ENCODE results near the gene RB1.

DNA sequence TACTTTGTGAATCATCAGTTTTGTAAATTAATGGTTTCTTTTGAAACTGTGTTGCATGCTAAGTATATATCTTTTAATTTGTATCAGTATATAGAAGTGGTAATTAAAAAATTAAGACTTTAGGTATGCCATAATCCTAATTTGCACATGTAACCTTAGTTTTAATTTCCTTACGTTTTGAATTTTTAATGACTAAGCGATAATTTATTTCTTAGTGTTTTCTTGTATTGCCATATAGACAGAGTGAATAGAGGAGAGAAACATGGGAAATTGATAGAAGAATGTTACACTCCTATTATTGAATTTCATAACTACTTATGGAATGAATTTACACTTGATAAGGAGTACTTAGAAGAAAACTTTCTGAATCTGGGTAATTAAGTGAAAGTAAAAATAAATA is 79.8 kb downstream of the RB1 start:
- TF ChIP-seq, protein P1, sequence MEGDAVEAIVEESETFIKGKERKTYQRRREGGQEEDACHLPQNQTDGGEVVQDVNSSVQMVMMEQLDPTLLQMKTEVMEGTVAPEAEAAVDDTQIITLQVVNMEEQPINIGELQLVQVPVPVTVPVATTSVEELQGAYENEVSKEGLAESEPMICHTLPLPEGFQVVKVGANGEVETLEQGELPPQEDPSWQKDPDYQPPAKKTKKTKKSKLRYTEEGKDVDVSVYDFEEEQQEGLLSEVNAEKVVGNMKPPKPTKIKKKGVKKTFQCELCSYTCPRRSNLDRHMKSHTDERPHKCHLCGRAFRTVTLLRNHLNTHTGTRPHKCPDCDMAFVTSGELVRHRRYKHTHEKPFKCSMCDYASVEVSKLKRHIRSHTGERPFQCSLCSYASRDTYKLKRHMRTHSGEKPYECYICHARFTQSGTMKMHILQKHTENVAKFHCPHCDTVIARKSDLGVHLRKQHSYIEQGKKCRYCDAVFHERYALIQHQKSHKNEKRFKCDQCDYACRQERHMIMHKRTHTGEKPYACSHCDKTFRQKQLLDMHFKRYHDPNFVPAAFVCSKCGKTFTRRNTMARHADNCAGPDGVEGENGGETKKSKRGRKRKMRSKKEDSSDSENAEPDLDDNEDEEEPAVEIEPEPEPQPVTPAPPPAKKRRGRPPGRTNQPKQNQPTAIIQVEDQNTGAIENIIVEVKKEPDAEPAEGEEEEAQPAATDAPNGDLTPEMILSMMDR (IDR thresholded peaks at IDR 0.05), result no peak
- TF ChIP-seq, protein P2, sequence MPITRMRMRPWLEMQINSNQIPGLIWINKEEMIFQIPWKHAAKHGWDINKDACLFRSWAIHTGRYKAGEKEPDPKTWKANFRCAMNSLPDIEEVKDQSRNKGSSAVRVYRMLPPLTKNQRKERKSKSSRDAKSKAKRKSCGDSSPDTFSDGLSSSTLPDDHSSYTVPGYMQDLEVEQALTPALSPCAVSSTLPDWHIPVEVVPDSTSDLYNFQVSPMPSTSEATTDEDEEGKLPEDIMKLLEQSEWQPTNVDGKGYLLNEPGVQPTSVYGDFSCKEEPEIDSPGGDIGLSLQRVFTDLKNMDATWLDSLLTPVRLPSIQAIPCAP (CRISPR knock-in tag; IDR thresholded peaks at IDR 0.05), result no peak
- TF ChIP-seq, protein P3, sequence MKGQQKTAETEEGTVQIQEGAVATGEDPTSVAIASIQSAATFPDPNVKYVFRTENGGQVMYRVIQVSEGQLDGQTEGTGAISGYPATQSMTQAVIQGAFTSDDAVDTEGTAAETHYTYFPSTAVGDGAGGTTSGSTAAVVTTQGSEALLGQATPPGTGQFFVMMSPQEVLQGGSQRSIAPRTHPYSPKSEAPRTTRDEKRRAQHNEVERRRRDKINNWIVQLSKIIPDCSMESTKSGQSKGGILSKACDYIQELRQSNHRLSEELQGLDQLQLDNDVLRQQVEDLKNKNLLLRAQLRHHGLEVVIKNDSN (CRISPR knock-in tag; IDR thresholded peaks at IDR 0.05), result no peak
- no peak for TF ChIP-seq NR2C2 (CRISPR knock-in tag; IDR thresholded peaks at IDR 0.05)
- TF ChIP-seq, protein P4, sequence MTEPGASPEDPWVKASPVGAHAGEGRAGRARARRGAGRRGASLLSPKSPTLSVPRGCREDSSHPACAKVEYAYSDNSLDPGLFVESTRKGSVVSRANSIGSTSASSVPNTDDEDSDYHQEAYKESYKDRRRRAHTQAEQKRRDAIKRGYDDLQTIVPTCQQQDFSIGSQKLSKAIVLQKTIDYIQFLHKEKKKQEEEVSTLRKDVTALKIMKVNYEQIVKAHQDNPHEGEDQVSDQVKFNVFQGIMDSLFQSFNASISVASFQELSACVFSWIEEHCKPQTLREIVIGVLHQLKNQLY (CRISPR knock-in tag; IDR thresholded peaks at IDR 0.05), result no peak
